ENCODE results near the gene SLC13A1.

DNA sequence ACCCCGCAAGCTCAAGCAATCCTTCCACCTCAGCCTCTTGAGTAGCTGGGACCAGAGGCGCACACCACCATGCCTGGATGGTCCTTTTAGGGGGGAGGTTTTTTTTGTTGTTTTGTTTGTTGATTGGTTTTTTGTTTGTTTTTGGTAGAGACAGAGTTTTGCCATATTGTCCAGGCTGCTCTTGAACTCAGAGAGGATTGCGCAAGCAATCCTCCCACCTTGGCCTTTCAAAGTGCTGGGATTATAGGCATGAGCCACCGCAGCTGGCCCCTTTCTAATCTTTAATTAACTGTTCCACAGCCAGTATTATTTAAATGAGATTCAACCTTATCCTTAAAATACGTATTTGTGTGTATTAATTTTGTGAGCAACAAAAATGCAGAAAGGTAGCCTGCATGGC is 65.8 kb downstream of the SLC13A1 start:
- TF ChIP-seq, protein P1, sequence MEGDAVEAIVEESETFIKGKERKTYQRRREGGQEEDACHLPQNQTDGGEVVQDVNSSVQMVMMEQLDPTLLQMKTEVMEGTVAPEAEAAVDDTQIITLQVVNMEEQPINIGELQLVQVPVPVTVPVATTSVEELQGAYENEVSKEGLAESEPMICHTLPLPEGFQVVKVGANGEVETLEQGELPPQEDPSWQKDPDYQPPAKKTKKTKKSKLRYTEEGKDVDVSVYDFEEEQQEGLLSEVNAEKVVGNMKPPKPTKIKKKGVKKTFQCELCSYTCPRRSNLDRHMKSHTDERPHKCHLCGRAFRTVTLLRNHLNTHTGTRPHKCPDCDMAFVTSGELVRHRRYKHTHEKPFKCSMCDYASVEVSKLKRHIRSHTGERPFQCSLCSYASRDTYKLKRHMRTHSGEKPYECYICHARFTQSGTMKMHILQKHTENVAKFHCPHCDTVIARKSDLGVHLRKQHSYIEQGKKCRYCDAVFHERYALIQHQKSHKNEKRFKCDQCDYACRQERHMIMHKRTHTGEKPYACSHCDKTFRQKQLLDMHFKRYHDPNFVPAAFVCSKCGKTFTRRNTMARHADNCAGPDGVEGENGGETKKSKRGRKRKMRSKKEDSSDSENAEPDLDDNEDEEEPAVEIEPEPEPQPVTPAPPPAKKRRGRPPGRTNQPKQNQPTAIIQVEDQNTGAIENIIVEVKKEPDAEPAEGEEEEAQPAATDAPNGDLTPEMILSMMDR (IDR thresholded peaks at IDR 0.05): no peak
- TF ChIP-seq FOSL2 (IDR thresholded peaks at IDR 0.05) (no peak), FOSL2 (CRISPR knock-in tag; IDR thresholded peaks at IDR 0.05) (no peak), POLR2A (IDR thresholded peaks at IDR 0.05; ENCODE audit: low read length) (no peak)
- TF ChIP-seq, protein P2, sequence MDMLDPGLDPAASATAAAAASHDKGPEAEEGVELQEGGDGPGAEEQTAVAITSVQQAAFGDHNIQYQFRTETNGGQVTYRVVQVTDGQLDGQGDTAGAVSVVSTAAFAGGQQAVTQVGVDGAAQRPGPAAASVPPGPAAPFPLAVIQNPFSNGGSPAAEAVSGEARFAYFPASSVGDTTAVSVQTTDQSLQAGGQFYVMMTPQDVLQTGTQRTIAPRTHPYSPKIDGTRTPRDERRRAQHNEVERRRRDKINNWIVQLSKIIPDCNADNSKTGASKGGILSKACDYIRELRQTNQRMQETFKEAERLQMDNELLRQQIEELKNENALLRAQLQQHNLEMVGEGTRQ (IDR thresholded peaks at IDR 0.05): no peak
- TF ChIP-seq, protein P3, sequence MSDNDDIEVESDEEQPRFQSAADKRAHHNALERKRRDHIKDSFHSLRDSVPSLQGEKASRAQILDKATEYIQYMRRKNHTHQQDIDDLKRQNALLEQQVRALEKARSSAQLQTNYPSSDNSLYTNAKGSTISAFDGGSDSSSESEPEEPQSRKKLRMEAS (IDR thresholded peaks at IDR 0.05): no peak
